OCI-LY1 (cell line): ENCODE data around the gene ZFYVE21.

Source experiments
- H2AFZ ChIP-seq: fragments of 200-600 bp; sonication (generic), shearing (Covaris generic); 2 replicates; pipeline ENCODE4 v1.6.0; 2014; ENCODE audit warnings: antibody characterized with exemption, mild to moderate bottlenecking, low read length
- H3F3A ChIP-seq: fragments of 200-600 bp; sonication (generic), shearing (Covaris generic); 2 replicates; pipeline ENCODE4 v1.6.0; 2014; ENCODE audit warnings: mild to moderate bottlenecking, antibody characterized with exemption, low read length, moderate library complexity; ENCODE audit not compliant: insufficient read depth
- H3K27ac ChIP-seq: fragments of 200-600 bp; sonication (generic); 2 replicates; pipeline ENCODE4 v1.5.1; 2014; ENCODE audit warnings: low read length, mixed run types, mild to moderate bottlenecking, low read depth; ENCODE audit not compliant: poor library complexity, severe bottlenecking
- H3K27me3 ChIP-seq: fragments of 200-600 bp; sonication (generic); 2 replicates; pipeline ENCODE4 v1.6.0; 2014; ENCODE audit warnings: antibody characterized with exemption, mild to moderate bottlenecking, low read length, moderate library complexity; ENCODE audit not compliant: insufficient read depth
- H3K36me3 ChIP-seq: fragments of 200-600 bp; sonication (generic); 2 replicates; pipeline ENCODE4 v1.6.1; 2014; ENCODE audit warnings: mild to moderate bottlenecking, antibody characterized with exemption, low read length, moderate library complexity, mixed read lengths; ENCODE audit not compliant: insufficient read depth
- H3K4me1 ChIP-seq: fragments of 200-600 bp; sonication (generic); 2 replicates; pipeline ENCODE4 v1.5.1; 2014; ENCODE audit warnings: mild to moderate bottlenecking, low read length, moderate library complexity; ENCODE audit not compliant: insufficient read depth, severe bottlenecking
- H3K4me2 ChIP-seq: fragments of 200-600 bp; sonication (generic), shearing (Covaris generic); 2 replicates; pipeline ENCODE4 v1.6.1; 2014; ENCODE audit warnings: low read length
- H3K4me3 ChIP-seq: fragments of 200-600 bp; sonication (generic); 2 replicates; pipeline ENCODE4 v1.5.1; 2014; ENCODE audit warnings: low read length, low read depth, mild to moderate bottlenecking, mixed read lengths; ENCODE audit not compliant: poor library complexity, severe bottlenecking
- H3K79me2 ChIP-seq: fragments of 200-600 bp; shearing (Covaris generic); 2 replicates; pipeline ENCODE4 v1.6.1; 2016; ENCODE audit warnings: mixed run types, low read length, mixed read lengths; ENCODE audit not compliant: insufficient read depth
- H3K9ac ChIP-seq: fragments of 200-600 bp; sonication (generic), shearing (Covaris generic); 2 replicates; pipeline ENCODE4 v1.6.1; 2014; ENCODE audit warnings: mild to moderate bottlenecking, low read length, mixed read lengths
- H3K9me2 ChIP-seq: fragments of 200-600 bp; sonication (generic), shearing (Covaris generic); 2 replicates; pipeline ENCODE4 v1.6.1; 2014; ENCODE audit warnings: low read depth, mild to moderate bottlenecking, low read length, mixed read lengths
- H3K9me3 ChIP-seq: fragments of 200-600 bp; shearing (Covaris generic); 2 replicates; pipeline ENCODE4 v1.6.1; 2014; ENCODE audit warnings: low read length, mixed read lengths
- H4K20me1 ChIP-seq: fragments of 200-600 bp; sonication (generic), shearing (Covaris generic); 2 replicates; pipeline ENCODE4 v1.6.0; 2016; ENCODE audit warnings: mild to moderate bottlenecking, low read length; ENCODE audit not compliant: insufficient read depth
- EZH2 ChIP-seq: fragments of 200-600 bp; sonication (generic), shearing (Covaris generic); IDR thresholded peaks from 2 replicates; pipeline ENCODE4 v1.8.0; 2017; ENCODE audit warnings: borderline replicate concordance, mixed run types, mild to moderate bottlenecking, antibody characterized with exemption, low read length, moderate library complexity, mixed read lengths
- TF ChIP-seq, protein P1 (sequence below): fragments of 200-600 bp; sonication (generic), shearing (Covaris generic); IDR thresholded peaks from 2 replicates; pipeline ENCODE4 v1.5.1; 2017; ENCODE audit warnings: mild to moderate bottlenecking, antibody characterized with exemption, low read length, moderate library complexity, mixed read lengths

Gene ZFYVE21

DNA sequence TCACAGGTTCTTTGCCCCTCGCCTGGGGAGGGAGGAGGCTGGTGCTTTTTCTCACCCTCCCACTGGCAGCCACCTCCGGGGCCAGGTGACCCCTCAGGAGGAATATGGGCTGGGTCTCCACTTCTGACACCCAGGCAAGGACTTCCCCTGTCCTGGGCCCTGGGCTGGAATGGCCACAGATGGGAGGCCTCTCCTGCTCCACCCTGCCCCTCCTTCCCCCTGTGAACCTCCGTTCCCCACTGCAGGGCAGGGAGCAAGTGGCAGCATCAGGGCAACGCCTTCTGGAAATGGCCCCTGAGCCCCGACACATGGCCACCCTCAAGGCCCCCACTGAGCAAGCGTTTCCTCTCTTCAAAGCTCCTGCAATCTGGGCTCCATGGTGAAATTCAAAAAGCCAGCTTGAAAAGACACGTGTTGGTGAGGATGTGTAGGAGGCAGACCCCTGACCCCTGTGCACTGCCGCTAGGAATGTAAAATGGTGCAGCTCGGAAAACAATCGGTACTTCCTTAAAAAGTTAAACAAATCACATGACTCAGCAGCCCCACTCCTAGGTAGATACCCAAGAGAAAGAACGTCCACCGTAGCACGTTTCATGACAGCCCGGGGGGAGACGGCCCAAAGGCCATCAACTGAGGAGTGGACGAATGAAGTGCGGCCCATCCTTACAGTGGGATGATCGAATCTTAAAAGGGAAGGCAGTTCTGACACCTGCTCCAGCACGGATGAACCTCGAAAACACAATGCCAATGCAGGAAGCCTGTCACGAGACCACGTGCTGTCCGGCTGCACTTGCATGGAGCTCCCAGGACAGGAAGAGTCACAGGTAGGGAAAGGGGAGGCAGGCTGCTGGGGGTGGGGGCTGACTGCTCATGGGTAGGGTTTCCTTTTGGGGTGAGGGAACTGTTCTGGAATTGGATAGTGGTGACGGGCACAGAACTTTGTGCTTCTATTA, 11.9 kb upstream of the ZFYVE21 start:
- no peak overlapping the region for H3K4me3 ChIP-seq
- no peaks in the 10 kb centered on the region for H3K9me3 ChIP-seq
- H3K79me2 ChIP-seq, result no peaks in the 10 kb centered on the region
- no peak overlapping the region for H2AFZ ChIP-seq
- no peaks in the 10 kb centered on the region for H4K20me1 ChIP-seq
- H3K4me2 ChIP-seq, result no peak overlapping the region
- H3K36me3 ChIP-seq, result peaks cover 80% of the 10 kb centered on the region
- H3K9me2 ChIP-seq, result no peaks in the 10 kb centered on the region
- no peaks in the 10 kb centered on the region for H3K27me3 ChIP-seq
- 0 out of 2 replicates have a peak, but pooled peaks cover 5% of the 10 kb centered on the region for H3F3A ChIP-seq
- H3K27ac ChIP-seq, result peak overlapping the region; percentile 97
- H3K4me1 ChIP-seq, result peaks cover 61% of the 10 kb centered on the region
- no peak overlapping the region for H3K9ac ChIP-seq
- TF ChIP-seq, protein P1, sequence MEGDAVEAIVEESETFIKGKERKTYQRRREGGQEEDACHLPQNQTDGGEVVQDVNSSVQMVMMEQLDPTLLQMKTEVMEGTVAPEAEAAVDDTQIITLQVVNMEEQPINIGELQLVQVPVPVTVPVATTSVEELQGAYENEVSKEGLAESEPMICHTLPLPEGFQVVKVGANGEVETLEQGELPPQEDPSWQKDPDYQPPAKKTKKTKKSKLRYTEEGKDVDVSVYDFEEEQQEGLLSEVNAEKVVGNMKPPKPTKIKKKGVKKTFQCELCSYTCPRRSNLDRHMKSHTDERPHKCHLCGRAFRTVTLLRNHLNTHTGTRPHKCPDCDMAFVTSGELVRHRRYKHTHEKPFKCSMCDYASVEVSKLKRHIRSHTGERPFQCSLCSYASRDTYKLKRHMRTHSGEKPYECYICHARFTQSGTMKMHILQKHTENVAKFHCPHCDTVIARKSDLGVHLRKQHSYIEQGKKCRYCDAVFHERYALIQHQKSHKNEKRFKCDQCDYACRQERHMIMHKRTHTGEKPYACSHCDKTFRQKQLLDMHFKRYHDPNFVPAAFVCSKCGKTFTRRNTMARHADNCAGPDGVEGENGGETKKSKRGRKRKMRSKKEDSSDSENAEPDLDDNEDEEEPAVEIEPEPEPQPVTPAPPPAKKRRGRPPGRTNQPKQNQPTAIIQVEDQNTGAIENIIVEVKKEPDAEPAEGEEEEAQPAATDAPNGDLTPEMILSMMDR, result no peak
- no peak for TF ChIP-seq EZH2

DNA sequence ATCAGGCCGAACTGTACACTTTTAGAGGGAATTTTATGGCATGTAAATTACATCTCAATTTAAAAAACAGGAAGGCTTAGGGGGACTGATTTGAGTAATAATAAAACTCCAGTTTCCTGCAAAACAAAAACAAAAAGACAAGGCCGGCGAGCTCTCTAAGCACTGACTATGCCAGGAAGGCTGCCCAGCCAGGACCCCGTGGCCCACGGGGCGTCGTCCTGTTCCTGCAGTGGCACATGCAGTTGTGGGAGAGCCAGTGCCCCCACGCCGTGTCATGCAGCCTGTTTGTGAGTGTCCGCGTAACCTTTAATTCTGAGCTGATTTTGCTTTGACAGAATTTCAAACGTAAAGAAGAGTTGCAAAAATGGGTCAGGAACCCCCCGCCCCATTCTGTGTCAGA, 10.9 kb upstream of the ZFYVE21 start:
- no peaks in the 10 kb centered on the region for H3K9me2 ChIP-seq
- peaks cover 86% of the 10 kb centered on the region for H3K36me3 ChIP-seq
- no peak for TF ChIP-seq EZH2
- TF ChIP-seq, protein P1, result no peak
- no peak overlapping the region for H2AFZ ChIP-seq
- no peak overlapping the region for H3K4me3 ChIP-seq
- peak overlapping the region; percentile 53 for H3K27ac ChIP-seq
- 0 out of 2 replicates have a peak, but pooled peaks cover 5% of the 10 kb centered on the region for H3F3A ChIP-seq
- no peaks in the 10 kb centered on the region for H4K20me1 ChIP-seq
- H3K4me1 ChIP-seq, result peaks cover 51% of the 10 kb centered on the region
- no peaks in the 10 kb centered on the region for H3K9me3 ChIP-seq
- H3K27me3 ChIP-seq, result no peaks in the 10 kb centered on the region
- no peak overlapping the region for H3K9ac ChIP-seq
- H3K4me2 ChIP-seq, result no peak overlapping the region
- no peaks in the 10 kb centered on the region for H3K79me2 ChIP-seq

DNA sequence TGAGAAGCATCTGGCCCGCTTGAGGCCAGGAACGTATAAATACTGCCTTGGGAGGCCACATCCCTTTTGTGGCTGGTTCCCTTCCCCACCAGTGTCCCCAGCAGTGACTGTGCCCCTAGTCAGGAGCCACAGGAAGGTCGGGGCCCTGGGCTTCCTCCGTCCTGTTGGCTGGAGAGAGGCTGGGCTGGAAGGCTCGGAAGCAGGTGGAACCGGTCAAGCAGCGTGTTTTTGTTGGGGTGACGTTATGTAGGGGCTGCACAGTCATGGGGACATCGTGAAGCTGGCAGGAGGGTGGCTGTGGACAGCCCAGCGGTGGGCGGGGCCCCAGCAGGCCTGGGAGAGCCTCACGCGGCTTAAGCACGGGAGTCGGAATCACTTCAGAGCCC, 10.5 kb upstream of the ZFYVE21 start:
- Histone ChIP-seq H4K20me1 (no peaks in the 10 kb centered on the region), H3F3A (0 out of 2 replicates have a peak, but pooled peaks cover 5% of the 10 kb centered on the region)

More for the DNA sequence above, 10.5 kb upstream of the ZFYVE21 start:
- H3K27me3 ChIP-seq, result no peaks in the 10 kb centered on the region
- no peaks in the 10 kb centered on the region for H3K9me2 ChIP-seq
- no peak overlapping the region for H2AFZ ChIP-seq
- no peaks in the 10 kb centered on the region for H3K79me2 ChIP-seq
- peak overlapping the region; percentile 53 for H3K27ac ChIP-seq
- no peak overlapping the region for H3K4me2 ChIP-seq
- peaks cover 47% of the 10 kb centered on the region for H3K4me1 ChIP-seq
- TF ChIP-seq, protein P1, result no peak
- no peak for TF ChIP-seq EZH2
- peaks cover 86% of the 10 kb centered on the region for H3K36me3 ChIP-seq
- no peaks in the 10 kb centered on the region for H3K9me3 ChIP-seq
- no peak overlapping the region for H3K4me3 ChIP-seq
- no peak overlapping the region for H3K9ac ChIP-seq
